ENCODE data around the gene SPATA32. TPM values are rescaled to one million over a fixed set of nuclear protein-coding genes. Genes with fewer than 3 reads are reported as not detected.

The SPATA32 gene
- total and polyA plus RNA-seq, 5 donors from 2014 or later: 0.20 to 0.60 (median 0.36) TPM; not detected in 2

DNA sequence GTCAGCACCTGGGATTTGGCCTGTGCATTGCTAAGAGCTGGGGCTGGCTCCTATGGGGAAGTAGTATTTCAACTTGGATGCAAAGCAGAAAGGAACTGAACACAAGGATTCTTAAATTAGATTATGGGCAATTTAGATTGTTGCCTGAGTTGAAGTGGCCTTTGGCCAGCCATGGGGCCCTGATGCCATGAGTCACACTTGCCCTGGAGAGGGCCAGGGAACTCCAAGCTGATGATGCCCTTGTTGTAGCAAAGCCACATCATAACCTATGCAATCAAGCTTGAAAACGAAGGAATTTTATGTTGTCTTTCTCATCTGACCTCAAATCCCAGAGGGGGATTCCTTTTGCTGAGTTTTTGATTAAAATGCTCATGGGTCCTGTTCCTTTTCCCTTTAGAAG lies 3.9 kb upstream of the SPATA32 start:
- H3K4me3 Mint-ChIP-seq: no peak overlapping the region
- no peak for ATAC-seq (ENCODE audit: low read depth in 2 of 2)

DNA sequence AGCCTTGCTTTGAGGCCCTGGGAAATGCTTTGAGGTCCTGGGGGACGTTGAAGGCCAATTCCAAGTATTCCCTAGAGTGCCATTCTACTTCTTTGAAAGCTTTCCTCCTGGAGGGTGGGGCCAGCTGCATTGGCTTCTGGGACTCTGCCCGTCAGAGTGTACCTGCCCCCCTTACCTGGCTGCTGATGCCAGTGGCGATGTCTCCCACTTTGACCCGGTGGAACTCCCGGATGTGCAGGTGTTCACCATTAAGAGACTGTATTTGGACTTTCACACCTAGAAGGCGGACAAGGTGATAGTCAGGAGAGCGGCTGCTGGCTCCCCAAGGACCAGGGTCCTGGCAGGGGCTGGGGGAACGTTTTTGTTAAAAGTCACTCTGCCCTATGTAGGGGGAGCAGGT lies 3.1 kb upstream of the SPATA32 start:
- Mint-ChIP-seq H3K36me3 (peaks cover 17% of the 10 kb centered on the region), H3K27ac (peak overlapping the region in 1 of 3 donors; percentile 52), H3K4me3 (no peak overlapping the region), H3K4me1 (peaks cover 0 to 32% (median 16%) of the 10 kb centered on the region in 4 donors), H3K9me3 (no peaks in the 10 kb centered on the region), H3K27me3 (no peaks in the 10 kb centered on the region)
- no peaks in the 10 kb centered on the region for H3K27me3 ChIP-seq (ENCODE audit: control insufficient read depth, insufficient read depth, low read length)
- H3K36me3 ChIP-seq (ENCODE audit: control insufficient read depth, insufficient read depth, low read length): peaks cover 67% of the 10 kb centered on the region
- H3K27ac ChIP-seq (ENCODE audit: insufficient read depth, low read length, poor library complexity, severe bottlenecking): no peak overlapping the region
- ATAC-seq (ENCODE audit: low read depth in 2 of 2) (no peak), DNase-seq (no peak)
- H3K4me1 ChIP-seq (ENCODE audit: control insufficient read depth, insufficient read depth, low read length, poor library complexity, severe bottlenecking): peaks cover 19% of the 10 kb centered on the region
- H3K9me3 ChIP-seq (ENCODE audit: control insufficient read depth in 2 of 2, low read length in 2 of 2): no peaks in the 10 kb centered on the region
- H3K4me3 ChIP-seq (ENCODE audit: low read depth, low read length): no peak overlapping the region

More for the DNA sequence above, 3.9 kb upstream of the SPATA32 start:
- H3K36me3 Mint-ChIP-seq: peaks cover 21% of the 10 kb centered on the region
- peak overlapping the region in 1 of 3 donors; percentile 23 for H3K27ac Mint-ChIP-seq
- no peaks in the 10 kb centered on the region for H3K27me3 Mint-ChIP-seq
- H3K4me1 ChIP-seq (ENCODE audit: control insufficient read depth, insufficient read depth, low read length, poor library complexity, severe bottlenecking): peaks cover 19% of the 10 kb centered on the region
- DNase-seq: no peak
- no peaks in the 10 kb centered on the region for H3K27me3 ChIP-seq (ENCODE audit: control insufficient read depth, insufficient read depth, low read length)
- no peaks in the 10 kb centered on the region for H3K9me3 Mint-ChIP-seq
- H3K4me1 Mint-ChIP-seq: peaks cover 0 to 24% (median 11%) of the 10 kb centered on the region in 4 donors
- H3K36me3 ChIP-seq (ENCODE audit: control insufficient read depth, insufficient read depth, low read length): peaks cover 75% of the 10 kb centered on the region
- no peak overlapping the region for H3K27ac ChIP-seq (ENCODE audit: insufficient read depth, low read length, poor library complexity, severe bottlenecking)
- no peak overlapping the region for H3K4me3 ChIP-seq (ENCODE audit: low read depth, low read length)
- no peaks in the 10 kb centered on the region for H3K9me3 ChIP-seq (ENCODE audit: control insufficient read depth in 2 of 2, low read length in 2 of 2)

DNA sequence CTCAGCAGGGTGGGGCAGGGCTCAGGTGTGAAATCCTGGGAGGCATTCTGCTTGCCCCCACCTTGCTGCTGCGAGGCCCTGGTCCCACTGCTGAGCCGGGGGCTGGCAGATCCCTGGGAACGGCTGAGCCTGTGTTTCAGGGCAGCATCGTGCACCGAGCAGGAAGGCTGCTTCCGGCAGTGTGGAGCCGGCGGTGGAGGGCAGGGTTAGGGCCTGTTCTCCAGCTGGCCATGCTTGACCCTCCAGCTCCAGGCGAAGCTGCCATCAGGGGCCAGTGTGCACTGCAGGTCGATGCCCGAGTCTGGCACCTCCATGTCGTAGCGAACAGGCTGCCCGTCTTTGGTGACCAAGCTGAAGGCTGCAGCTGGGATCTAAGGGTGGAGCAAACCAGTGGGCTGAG lies 2.5 kb upstream of the SPATA32 start:
- DNase-seq: no peak
- Mint-ChIP-seq H3K27ac (peak overlapping the region in 1 of 3 donors; percentile 52), H3K27me3 (no peaks in the 10 kb centered on the region), H3K4me1 (peaks cover 0 to 32% (median 16%) of the 10 kb centered on the region in 4 donors), H3K4me3 (no peak overlapping the region), H3K9me3 (no peaks in the 10 kb centered on the region), H3K36me3 (peaks cover 12% of the 10 kb centered on the region)
- Histone ChIP-seq H3K27me3 (ENCODE audit: control insufficient read depth, insufficient read depth, low read length) (no peaks in the 10 kb centered on the region), H3K4me3 (ENCODE audit: low read depth, low read length) (no peak overlapping the region), H3K9me3 (ENCODE audit: control insufficient read depth in 2 of 2, low read length in 2 of 2) (no peaks in the 10 kb centered on the region), H3K36me3 (ENCODE audit: control insufficient read depth, insufficient read depth, low read length) (peaks cover 61% of the 10 kb centered on the region), H3K4me1 (ENCODE audit: control insufficient read depth, insufficient read depth, low read length, poor library complexity, severe bottlenecking) (peaks cover 19% of the 10 kb centered on the region), H3K27ac (ENCODE audit: insufficient read depth, low read length, poor library complexity, severe bottlenecking) (no peak overlapping the region)
- ATAC-seq (ENCODE audit: low read depth in 2 of 2): no peak

DNA sequence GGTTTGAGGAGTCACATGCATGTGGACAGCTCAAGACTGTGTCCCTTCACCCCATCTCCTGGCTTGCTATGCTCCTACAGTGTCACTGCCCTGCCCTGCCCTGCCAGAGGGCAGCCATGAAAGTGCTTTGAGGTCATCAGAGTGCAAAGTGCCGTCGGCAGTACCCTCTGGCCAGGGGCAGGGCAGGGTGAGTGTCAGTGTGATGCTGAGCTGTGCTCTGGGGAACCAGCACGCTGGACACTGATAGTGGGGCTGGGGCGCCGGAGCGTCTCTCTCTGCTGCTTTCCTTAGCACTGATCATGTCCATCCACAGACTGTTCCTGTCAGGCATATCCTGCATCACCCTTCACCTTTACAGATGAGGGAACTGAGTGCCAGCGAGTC lies 1.6 kb upstream of the SPATA32 start:
- H3K36me3 ChIP-seq (ENCODE audit: control insufficient read depth, insufficient read depth, low read length): peaks cover 52% of the 10 kb centered on the region
- Mint-ChIP-seq H3K27ac (peak overlapping the region; percentile 52 to 88 (median 59)), H3K36me3 (peaks cover 8% of the 10 kb centered on the region), H3K27me3 (no peaks in the 10 kb centered on the region), H3K9me3 (no peaks in the 10 kb centered on the region), H3K4me3 (peak overlapping the region in 3 of 4 donors; percentile 7 to 66 (median 11)), H3K4me1 (peaks cover 0 to 36% (median 21%) of the 10 kb centered on the region in 4 donors)
- no peak overlapping the region for H3K4me3 ChIP-seq (ENCODE audit: low read depth, low read length)
- H3K27ac ChIP-seq (ENCODE audit: insufficient read depth, low read length, poor library complexity, severe bottlenecking): no peak overlapping the region
- no peaks in the 10 kb centered on the region for H3K9me3 ChIP-seq (ENCODE audit: control insufficient read depth in 2 of 2, low read length in 2 of 2)
- DNase-seq (no peak), ATAC-seq (ENCODE audit: low read depth in 2 of 2) (no peak)
- peaks cover 19% of the 10 kb centered on the region for H3K4me1 ChIP-seq (ENCODE audit: control insufficient read depth, insufficient read depth, low read length, poor library complexity, severe bottlenecking)
- no peaks in the 10 kb centered on the region for H3K27me3 ChIP-seq (ENCODE audit: control insufficient read depth, insufficient read depth, low read length)

DNA sequence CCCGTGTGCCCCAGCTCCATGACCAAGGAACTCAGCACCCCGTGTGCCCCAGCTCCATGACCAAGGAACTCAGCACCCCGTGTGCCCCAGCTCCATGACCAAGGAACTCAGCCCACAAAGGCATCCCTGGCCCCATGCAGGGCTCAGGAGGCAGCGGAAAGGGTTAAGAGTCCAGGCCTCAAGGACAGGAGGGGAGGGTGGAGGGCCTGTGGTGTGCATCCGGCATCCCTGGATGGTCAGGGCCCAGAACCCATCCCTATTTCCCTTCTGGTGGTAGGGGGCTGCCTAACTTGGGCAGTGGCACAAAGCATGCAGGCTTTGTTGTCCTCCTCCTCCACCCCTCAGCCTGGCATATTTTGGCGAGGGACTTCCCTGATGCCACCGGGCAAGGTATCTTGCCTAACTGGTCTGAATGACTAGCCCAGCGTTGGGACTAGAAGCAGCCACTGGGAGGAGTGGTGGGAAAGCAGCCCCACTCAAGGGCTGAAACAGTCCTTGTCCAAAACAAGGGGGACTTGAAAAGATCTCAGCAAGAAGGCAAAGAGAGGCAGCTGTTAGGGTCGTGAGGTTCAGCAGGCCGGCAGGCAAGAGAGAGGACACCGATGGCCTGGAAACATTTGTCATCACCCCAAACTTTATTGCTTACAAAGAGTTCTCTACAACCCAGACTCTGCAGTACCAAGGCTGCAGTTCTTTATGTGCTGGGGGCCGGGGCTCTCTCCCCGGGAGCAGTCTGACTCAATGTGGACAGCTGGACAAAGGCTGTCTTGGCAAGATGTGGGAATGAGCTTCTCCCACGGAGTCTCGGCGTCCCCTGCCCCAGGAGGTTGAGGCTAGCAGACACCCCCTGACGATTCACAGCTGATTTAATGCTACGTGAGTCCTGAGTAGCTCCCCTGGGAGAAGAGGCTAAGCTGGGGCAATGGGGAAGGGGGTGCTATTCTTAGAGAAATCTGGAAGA lies 902 bp upstream of the SPATA32 start:
- no peak for ATAC-seq (ENCODE audit: low read depth in 2 of 2)
- no peak for DNase-seq

DNA sequence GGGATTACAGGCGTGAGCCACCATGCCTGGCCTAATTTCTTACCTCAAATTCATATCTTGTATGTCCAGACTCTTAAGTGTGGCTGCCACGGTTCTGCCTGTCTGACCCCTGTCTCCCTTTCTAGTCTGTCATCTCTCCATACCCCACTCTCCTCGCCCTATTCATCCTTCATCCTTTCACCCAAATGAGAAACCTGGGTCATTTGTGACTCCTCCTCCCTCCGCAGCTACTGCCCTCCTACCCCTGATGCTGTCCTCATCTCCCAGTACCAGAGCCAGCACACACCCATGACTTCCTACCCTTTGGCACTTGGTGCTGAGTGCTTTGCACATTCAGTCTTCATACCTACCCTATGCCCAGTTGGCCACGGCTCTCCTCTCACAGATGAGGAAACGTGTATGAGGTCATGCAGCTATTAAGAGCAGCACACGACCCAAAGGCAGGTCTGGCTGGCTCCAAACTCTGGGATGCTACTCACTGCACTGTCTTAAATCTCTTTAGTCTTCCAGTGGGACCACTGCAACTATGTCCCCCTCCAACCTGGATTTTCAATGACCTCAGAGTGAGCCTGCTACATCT lies 1.6 kb downstream of the SPATA32 start:
- H3K36me3 Mint-ChIP-seq: no peaks in the 10 kb centered on the region
- H3K4me1 Mint-ChIP-seq: peaks cover 0 to 50% (median 28%) of the 10 kb centered on the region in 4 donors
- no peaks in the 10 kb centered on the region for H3K9me3 Mint-ChIP-seq
- peak overlapping the region; percentile 9 to 58 (median 43) for H3K4me3 Mint-ChIP-seq
- no peak overlapping the region for H3K4me3 ChIP-seq (ENCODE audit: low read depth, low read length)
- ATAC-seq (ENCODE audit: low read depth in 2 of 2): no peak
- peak overlapping the region; percentile 15 to 81 (median 52) for H3K27ac Mint-ChIP-seq
- peaks cover 22% of the 10 kb centered on the region for H3K36me3 ChIP-seq (ENCODE audit: control insufficient read depth, insufficient read depth, low read length)
- H3K9me3 ChIP-seq (ENCODE audit: control insufficient read depth in 2 of 2, low read length in 2 of 2): no peaks in the 10 kb centered on the region
- DNase-seq: no peak
- H3K4me1 ChIP-seq (ENCODE audit: control insufficient read depth, insufficient read depth, low read length, poor library complexity, severe bottlenecking): peaks cover 31% of the 10 kb centered on the region
- no peaks in the 10 kb centered on the region for H3K27me3 ChIP-seq (ENCODE audit: control insufficient read depth, insufficient read depth, low read length)
- H3K27me3 Mint-ChIP-seq: no peaks in the 10 kb centered on the region
- H3K27ac ChIP-seq (ENCODE audit: insufficient read depth, low read length, poor library complexity, severe bottlenecking): no peak overlapping the region

More for the DNA sequence above, 902 bp upstream of the SPATA32 start:
- Mint-ChIP-seq H3K27me3 (no peaks in the 10 kb centered on the region), H3K4me1 (peaks cover 0 to 36% (median 21%) of the 10 kb centered on the region in 4 donors), H3K9me3 (no peaks in the 10 kb centered on the region), H3K27ac (peak overlapping the region; percentile 52 to 88 (median 59)), H3K36me3 (peaks cover 4% of the 10 kb centered on the region), H3K4me3 (peak overlapping the region; percentile 32 to 89 (median 76))
- Histone ChIP-seq H3K4me1 (ENCODE audit: control insufficient read depth, insufficient read depth, low read length, poor library complexity, severe bottlenecking) (peaks cover 19% of the 10 kb centered on the region), H3K4me3 (ENCODE audit: low read depth, low read length) (no peak overlapping the region), H3K27me3 (ENCODE audit: control insufficient read depth, insufficient read depth, low read length) (no peaks in the 10 kb centered on the region), H3K9me3 (ENCODE audit: control insufficient read depth in 2 of 2, low read length in 2 of 2) (no peaks in the 10 kb centered on the region), H3K27ac (ENCODE audit: insufficient read depth, low read length, poor library complexity, severe bottlenecking) (peak overlapping the region; percentile 73), H3K36me3 (ENCODE audit: control insufficient read depth, insufficient read depth, low read length) (peaks cover 45% of the 10 kb centered on the region)

DNA sequence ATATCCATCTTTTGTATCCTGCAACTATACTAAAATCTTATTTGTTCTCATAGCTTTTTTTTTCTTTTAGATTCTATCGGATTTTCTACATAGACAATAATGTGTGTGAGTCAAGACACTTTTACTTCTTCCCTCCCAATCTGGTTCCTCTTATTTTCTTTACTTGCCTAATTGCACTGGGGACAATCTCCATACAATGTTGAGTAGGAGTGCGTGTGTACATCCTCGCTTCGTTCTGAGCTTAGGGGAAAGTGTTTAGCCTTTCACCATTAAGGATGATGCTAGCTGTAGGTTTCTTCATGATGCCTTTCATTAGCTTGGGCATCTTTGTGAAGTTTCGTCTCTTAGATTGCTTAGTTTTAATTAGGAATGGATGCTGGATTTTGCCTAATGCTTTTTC lies 2.9 kb downstream of the SPATA32 start:
- Mint-ChIP-seq H3K4me3 (peak overlapping the region in 2 of 4 donors; percentile 33 to 89), H3K4me1 (peaks cover 0 to 58% (median 31%) of the 10 kb centered on the region in 4 donors), H3K9me3 (no peaks in the 10 kb centered on the region), H3K36me3 (no peaks in the 10 kb centered on the region), H3K27ac (no peak overlapping the region), H3K27me3 (no peaks in the 10 kb centered on the region)
- H3K36me3 ChIP-seq (ENCODE audit: control insufficient read depth, insufficient read depth, low read length): peaks cover 9% of the 10 kb centered on the region
- no peaks in the 10 kb centered on the region for H3K9me3 ChIP-seq (ENCODE audit: control insufficient read depth in 2 of 2, low read length in 2 of 2)
- no peak overlapping the region for H3K27ac ChIP-seq (ENCODE audit: insufficient read depth, low read length, poor library complexity, severe bottlenecking)
- ATAC-seq (ENCODE audit: low read depth in 2 of 2) (no peak), DNase-seq (no peak)
- no peaks in the 10 kb centered on the region for H3K27me3 ChIP-seq (ENCODE audit: control insufficient read depth, insufficient read depth, low read length)
- H3K4me1 ChIP-seq (ENCODE audit: control insufficient read depth, insufficient read depth, low read length, poor library complexity, severe bottlenecking): peaks cover 31% of the 10 kb centered on the region
- H3K4me3 ChIP-seq (ENCODE audit: low read depth, low read length): no peak overlapping the region

All from CD4-positive, CD25-positive, alpha-beta regulatory T cell (primary cell).